SIG-M5 (cell line): ENCODE measurements around the gene ALCAM.
"Not testable (repeated sequence)": the region's sequence is repeated elsewhere in the genome, so short reads cannot be mapped to it uniquely, and the experiment has no call there.

Source experiments
- DNase-seq: peaks from one replicate; lab custom pipeline; 2025; lab: John Stamatoyannopoulos, UW

ALCAM gene

DNA sequence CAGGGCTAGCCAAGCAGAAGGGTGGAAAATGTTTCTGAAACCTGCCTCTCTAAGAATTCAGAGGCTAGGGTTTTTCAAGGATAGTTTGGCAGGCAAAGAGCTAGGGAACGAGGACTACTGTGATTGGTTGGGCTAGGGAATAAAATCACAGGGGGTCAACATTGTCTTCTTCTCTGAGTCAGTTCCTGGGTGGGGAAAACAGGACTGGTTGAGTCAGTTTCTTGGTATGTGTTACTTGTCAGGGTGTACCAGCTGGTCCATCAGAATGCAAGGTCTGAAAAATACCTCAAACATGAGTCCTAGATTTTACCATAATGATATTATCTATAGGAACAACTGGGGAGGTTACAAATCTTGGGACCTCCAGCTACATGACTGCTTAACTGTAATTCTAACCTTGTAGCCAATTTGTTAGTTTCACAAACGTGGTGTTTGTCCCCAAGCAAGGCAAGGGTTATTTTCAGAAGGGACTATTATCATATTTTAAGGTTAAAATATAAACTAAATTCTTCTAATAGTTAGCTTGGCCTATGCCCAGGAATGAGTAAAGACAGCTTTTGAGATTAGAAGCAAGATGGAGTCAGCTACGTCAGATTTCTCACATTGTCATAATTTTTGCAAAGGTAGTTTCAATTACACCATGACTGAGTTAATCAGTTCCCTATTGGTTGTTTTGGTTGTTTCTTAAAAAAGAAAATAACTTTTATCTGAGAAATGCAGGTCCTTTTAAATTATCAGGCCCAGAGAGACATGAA lies 231.5 kb downstream of the ALCAM start:
- no peak for DNase-seq

DNA sequence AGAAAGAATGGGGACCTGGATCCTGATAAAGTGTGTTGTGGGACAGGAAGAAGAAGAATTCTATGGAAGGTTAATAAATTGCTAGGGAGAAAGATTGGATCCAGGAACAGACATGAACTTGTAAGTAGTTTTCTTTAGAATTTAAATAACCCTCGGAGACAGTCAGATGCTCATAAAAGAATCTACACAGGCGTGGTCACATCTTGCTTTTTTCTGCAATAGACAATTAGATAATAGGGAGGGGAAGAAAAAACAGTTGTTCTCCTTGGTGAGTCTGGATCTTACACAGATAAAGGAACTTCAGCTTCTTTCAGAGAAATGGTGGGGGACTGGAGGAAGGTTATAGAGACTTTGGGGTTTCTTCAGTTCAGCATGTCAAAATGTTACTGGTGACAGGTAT lies 232.6 kb downstream of the ALCAM start:
- DNase-seq = no peak

DNA sequence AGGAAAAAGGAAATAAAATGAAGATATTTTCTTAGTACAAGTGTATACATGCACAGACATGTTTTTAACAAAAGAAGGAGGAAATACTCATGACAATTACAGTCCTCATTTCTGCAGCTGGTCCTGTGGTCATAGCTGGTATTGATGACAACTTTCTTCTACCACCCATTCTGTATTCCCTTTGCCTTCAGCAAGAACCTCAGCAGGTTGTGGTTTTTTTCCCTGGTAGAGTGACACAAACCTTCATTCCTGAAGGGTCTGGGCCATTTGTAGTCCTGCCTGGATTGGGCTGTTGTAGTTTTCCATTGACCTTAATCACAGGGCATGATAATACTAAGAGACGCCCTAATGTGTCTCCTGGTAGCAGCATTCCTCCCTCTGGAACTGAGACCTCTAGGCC lies 235.0 kb downstream of the ALCAM start:
- not testable (repeated sequence) for DNase-seq

DNA sequence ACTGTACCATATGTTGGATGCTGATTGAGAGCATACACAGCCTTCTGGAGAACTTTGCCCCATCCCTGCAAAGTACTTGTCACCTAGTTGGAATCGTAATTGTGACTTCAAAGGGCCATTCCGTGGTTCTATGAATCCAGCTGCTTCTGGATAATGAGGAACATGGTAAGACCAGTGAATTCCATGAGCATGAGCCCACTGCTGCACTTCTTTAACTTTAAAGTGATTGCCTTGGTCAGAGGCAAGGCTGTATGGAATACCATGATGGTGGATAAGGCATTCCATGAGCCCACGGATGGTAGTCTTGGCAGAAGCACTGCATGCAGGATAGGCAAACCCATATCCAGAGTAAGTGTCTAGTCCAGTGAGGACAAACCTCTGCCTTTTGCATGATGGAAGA lies 235.6 kb downstream of the ALCAM start:
- not testable (repeated sequence) for DNase-seq

DNA sequence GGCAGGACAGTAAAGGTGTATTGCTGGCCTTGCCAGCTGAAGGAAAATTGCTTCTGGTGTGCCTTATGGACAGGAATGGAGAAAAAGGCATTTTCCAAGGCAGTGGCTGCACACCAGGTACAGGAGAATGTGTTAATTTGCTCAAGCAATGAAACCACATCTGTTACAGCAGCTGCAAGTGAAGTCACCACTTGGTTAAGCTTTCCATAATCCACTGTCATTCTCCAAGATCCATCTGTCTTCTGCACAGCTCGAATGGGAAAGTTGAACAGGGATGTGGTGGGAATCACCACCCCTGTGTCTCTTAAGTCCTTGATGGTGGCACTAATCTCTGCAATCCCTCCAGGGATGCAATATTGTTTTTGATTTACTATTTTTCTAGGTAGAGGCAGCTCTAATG lies 236.8 kb downstream of the ALCAM start:
- DNase-seq = not testable (repeated sequence)

DNA sequence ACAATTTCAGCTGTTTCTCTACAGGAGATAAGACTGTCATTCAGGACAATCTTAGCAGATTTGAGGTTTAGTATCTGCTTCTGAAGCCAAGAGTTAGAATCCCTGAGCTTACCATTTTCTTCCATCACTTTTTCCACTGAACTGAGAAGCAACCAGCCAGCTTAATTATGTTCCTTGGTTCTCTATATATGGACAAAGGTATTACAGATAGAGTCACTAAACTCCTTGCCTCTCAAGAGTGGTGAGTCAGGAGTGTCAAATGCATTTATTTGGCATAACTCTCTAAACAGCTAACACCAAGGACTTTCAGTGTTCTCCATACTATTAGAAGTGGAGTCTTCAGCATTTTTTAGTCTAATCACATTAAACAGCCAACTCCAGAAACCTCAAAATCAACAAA lies 239.3 kb downstream of the ALCAM start:
- DNase-seq = no peak

DNA sequence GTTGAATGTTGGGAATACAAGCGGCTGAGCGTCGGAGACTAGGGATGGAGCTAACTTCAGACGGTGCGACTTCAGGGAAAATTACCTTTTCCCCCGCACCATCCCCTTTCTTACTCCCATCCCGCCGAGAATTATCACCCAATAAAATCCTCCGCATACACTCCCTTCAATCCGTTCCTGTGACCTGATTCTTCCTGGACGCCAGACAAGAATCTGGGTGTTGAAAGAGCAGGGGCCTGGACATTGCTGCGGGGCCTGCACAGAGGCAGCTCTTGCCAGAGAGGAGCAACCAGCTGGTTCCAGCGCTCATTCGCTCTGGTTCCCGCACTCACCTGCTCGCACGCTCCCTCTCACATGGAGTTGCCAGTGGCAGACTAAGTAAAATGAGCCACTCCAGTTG lies 241.9 kb downstream of the ALCAM start:
- DNase-seq = no peak

DNA sequence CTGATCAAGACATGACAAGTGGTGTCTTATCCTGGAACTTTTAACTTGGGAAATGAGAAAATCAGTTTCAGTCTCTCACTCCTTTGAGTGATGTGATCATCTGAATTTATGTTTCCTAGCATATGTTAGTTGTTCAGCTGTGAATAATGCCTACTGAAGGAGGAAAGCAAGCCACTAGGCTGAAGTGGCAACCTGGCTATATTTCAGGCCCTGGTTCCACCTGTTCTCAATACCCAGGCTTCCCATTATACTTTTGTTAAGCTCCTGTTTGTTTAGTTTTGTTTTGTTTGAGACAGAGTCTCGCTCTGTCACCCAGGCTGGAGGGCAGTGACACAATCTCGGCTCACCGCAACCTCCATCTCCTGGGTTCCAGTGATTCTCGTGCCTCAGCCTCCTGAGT lies 243.8 kb downstream of the ALCAM start:
- no peak for DNase-seq

DNA sequence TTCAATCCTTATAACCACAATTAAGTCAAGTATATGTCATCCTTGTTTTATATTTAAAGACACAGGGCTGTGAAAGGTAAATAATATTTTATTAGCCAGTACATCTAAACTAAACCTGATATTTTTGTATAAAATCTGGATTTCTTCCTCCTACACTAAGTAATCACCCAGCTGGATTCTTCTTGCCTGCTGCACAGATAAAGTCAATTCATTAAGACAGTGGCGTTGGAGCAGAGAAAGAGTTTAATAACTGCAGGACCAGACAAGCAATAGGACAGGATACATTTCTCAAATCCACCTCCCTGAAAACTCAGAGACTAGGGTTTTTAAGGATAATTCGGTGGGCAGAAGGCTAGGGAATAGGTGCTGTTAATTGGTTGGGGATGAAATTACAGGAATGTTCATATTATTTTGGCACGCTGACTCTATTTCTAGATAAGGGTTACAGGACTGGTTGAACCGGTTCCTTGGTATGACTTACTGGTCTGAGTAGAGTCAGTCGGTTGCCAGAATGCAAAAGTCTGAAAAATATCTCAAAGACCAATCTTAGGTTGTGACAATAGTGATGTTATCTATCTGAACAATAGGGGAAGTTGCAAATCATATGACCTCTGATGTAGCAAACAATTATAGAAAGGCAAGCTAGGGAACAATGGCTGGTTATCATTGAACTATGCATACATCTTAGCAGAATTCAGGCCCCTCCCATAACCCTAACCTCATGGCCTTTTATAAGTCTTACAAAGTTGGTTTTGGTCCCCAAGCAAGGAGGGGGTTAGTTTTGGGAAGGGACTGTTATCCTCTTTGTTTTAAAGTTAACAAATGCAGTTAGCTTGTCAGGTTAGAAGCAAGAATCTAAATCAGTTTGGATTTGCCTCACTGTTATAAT lies 244.8 kb downstream of the ALCAM start:
- no peak for DNase-seq

DNA sequence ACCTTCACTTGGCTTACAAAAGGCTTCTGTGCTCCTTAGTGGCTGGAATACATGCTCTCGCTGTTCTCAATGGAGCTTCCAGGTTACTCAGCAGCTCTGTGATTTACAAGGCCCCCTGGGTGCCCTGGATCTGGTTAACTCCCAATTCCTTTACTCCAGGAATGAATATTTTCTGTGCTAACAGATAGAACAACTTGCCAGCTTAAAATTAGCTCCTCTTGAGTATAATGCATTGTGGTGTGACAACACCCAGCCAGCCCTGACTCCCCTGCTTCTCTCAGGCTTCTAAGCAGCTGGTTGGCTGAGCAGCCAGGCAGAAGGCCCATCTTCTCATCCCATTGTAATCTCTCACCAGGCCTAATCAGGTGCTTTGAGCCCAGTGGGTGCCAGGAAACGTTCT lies 246.4 kb downstream of the ALCAM start:
- DNase-seq = no peak

DNA sequence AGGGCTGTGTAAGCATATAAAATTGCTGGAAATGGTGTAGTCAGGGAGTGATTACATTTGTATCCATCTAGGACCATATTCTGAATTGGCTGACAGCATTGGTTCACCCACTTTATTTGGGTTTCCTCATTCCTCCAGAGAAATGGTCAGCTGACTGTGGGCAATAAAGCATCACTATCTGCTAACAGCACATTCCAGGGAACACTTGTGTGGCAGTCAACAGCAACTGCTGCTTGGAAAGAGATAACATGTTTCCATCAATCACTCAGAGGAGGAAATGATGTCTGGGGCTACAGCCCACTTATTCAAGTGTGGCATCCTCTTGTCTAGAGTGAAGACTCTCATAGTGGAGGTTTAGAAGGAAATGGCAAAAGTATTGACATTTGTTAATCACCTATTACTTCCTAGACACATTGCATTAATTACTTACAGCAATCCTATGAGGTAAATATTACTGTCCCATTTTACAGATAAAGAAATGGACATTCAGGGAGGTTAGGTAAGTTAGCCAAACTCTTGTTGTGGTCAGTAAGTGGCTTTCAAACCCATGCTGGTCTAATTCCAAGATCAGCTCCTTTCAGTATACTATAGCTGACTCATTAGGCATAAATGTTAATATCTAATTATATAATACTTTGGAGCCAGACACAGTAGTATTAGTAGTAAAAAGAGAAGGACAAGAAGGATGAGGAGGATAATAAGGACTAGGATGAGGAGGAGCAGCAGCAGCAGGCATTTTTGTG lies 247.8 kb downstream of the ALCAM start:
- DNase-seq = no peak

DNA sequence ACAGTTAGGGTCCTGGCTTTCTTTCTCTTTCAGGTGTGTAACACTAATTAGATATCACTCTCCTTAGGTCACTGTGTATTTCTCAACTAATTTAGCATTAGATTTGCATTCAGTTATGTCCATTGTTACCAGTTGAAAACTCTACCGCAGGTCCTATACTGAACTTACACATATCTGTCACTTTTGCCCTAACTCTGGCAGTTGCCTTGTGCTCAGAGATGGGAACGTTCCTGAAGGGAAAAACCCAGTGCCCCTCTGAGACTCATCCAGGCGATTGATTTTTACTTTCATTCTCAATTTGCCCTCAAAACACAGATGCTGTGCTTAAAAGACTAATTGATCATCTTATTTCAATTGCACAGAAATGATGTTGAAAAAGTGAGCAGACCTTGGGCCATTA lies 249.1 kb downstream of the ALCAM start:
- no peak for DNase-seq

DNA sequence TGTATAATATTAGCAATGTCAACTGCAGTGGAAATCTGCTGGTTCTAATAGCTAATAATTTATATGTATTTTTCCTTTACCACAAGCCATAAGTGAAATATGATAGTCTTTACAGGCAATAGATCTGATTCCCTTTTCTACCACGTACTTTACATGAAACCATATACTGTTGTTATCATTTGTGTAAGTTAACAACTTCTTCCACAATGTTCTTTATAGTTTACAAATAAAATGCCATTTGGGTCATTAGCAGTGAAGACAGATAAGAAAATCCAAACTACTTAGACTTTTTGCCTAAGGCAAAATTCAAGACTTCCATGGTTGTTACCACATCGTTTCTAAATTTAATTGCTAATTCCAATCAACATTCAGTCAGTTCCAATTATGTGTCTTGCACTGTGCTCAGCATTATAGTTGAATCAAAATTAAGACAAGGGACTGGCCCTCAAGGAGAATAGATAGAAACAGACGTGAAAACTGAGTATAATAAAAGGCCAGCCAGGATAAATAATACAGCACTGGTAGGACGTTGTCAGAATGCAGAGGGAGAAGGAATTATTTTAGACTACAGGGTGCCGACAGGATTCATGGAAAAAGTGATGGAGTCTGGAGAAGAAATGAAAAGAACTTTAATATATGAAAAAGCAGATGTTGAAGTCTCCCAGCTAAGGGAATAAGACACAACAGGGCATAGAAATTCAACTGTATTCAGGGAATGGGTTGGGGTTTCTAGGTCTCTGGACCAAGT lies 249.8 kb downstream of the ALCAM start:
- DNase-seq = no peak

DNA sequence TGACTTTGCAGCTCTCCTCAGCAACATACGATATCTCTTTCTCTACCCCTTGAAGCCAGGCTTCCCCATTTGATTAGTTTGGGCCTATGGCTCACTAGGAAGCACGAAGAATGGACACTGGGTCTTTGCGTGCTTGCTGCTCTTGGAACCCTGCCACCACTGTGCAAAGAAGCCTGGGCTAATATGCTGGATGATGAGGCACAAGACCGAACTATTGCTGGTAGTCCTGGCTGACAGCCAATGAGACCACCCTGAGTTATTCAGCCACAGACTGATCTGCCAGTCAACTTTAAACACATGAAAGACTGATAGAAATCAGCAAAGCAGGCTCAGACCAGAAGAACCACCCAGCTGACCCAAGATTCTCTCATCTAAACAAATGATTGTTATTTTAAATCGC lies 251.8 kb downstream of the ALCAM start:
- no peak for DNase-seq

DNA sequence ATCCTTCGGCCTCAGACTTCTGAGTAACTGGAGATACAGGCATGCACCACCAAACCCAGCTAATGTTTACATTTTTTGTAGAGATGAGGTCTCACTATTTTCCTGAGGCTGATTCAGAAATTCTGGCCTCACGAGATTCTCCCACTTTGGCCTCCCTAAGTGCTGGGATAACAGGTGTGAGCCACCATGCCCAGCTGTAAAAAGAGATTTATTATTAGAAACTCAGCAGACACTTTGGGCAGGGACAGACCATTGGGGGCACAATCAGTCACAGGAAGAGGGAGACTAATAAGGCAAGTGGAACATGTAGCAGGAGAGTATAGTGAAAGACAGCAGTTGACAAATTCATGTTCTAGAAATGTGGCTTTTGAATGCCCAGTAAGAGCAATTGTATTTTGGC lies 252.9 kb downstream of the ALCAM start:
- no peak for DNase-seq

DNA sequence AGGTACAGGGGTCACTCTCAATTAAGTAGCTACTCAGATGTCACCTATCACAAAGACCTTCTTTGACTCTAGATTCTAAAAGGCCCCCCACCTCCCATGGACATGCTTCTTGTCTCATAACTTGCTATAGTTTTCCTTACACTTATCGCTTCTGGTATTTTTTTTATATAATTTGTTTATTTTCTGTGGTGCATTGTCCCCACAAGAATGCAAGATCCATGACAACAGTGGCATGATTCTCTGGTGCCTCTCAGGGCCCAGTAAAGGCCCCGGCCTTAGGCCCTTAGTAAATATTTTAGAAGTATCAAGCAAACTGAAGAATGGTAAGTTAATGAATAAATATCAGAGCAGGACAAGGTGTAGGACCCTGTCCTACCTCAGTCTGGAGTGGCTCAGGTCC lies 253.5 kb downstream of the ALCAM start:
- DNase-seq = no peak

DNA sequence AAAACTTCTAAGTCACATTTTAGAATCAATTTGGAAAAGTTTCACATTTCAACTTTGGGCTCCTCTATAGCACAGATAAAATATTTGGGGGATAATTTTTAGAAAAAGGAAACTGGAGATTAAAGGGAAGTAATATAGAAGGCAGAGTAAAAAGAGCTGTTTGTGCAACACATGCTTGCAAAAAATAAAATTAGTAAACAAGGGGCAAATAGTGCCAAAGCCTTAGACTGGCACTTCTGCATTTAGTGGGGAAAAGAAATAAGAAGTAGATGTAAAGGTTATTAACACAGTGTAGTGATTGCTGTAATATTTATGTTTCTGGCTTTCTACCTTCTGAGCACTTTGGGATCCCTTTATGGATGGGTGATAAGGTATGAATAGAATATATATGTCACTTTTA lies 255.5 kb downstream of the ALCAM start:
- DNase-seq = no peak
